ENCODE data around the gene RBMS3. TPM values are rescaled to one million over a fixed set of nuclear protein-coding genes. Genes with fewer than 3 reads are reported as not detected.
A peak's percentile ranks its signal among the peaks of the same experiment; 100 is the strongest.

The RBMS3 gene
- total and polyA plus RNA-seq, 4 donors = 4.8 to 117 (median 29.4) TPM

- no peaks in the 10 kb centered on the region for H3K36me3 ChIP-seq (ENCODE audit: control insufficient read depth in 4 of 4, insufficient read depth in 4 of 4, low read length in 4 of 4)
- no peak overlapping the region for H3K4me3 ChIP-seq
- peaks cover 0 to 4% (median 0%) of the 10 kb centered on the region in 5 donors for H3K4me1 ChIP-seq (ENCODE audit: control insufficient read depth in 5 of 5, insufficient read depth in 5 of 5, low read length in 5 of 5)
- ATAC-seq (ENCODE audit: insufficient read depth, low FRiP score) = no peak
- no peaks in the 10 kb centered on the region for H3K9me3 ChIP-seq (ENCODE audit: control insufficient read depth in 4 of 4, insufficient read depth in 3 of 4, low read length in 3 of 4)
- H3K27ac ChIP-seq (ENCODE audit: low read depth in 1 of 2, low read length in 1 of 2) = no peak overlapping the region
- no peak overlapping the region for H3K9ac ChIP-seq (ENCODE audit: insufficient read depth in 1 of 2, low read length in 2 of 2)
- no peak for TF ChIP-seq CTCF (IDR thresholded peaks at IDR 0.05; ENCODE audit: control extremely low read depth, extremely low read depth)
- WGBS, 2 donors = 58 to 74% methylated on average over 3 of the region's 3 CpGs
- no peak for DNase-seq
- H3K27me3 ChIP-seq (ENCODE audit: control insufficient read depth in 3 of 3, insufficient read depth in 3 of 3, low read length in 2 of 3) = no peaks in the 10 kb centered on the region
Observed at GRCh38 chr3:29597376-29598008, 316.6 kb downstream of the RBMS3 start.

DNA sequence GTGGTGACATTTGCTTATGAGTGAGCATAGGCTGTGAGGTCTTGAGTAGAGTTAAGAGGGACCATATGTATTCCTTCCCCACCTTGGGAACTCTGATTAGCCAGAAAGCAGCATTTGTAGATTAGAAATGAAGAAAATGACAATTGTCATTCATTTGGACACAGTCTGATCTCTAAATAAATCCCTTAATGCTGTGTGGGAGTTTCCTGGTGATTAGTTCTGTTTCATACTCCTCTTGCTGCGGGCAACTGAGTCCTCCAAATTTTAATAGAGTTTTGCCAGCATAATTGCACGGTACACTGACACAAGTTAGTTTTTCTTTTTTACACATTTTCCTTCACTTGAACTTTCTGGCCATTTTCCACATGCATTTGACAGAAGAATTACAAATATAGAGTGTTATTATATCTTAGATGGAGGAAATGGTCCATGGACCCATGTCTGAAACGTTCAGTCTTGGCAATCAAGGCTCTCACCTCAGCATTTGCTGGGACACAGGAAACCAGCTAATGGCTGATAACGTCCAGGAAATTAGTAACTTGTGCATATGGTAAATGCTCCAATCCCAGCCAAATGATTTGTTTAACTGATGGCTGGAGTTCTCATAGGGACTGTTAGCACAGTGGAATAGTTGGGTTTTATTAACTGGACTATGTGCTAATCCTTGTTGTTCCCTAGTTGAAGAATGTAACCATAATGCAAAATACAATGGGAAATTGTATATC lies 321.2 kb downstream of the RBMS3 start:
- TF ChIP-seq CTCF (IDR thresholded peaks at IDR 0.05; ENCODE audit: control extremely low read depth, extremely low read depth) = no peak

GRCh38 chr3:29605845-29606244 lies 325.0 kb downstream of the RBMS3 start:
- ATAC-seq (ENCODE audit: insufficient read depth, low FRiP score) = no peak
- Histone ChIP-seq H3K9ac (ENCODE audit: insufficient read depth in 1 of 2, low read length in 2 of 2) (no peak overlapping the region), H3K4me3 (no peak overlapping the region), H3K4me1 (ENCODE audit: control insufficient read depth in 5 of 5, insufficient read depth in 5 of 5, low read length in 5 of 5) (peaks cover 0 to 8% (median 3%) of the 10 kb centered on the region in 5 donors), H3K27ac (ENCODE audit: low read depth in 1 of 2, low read length in 1 of 2) (no peak overlapping the region), H3K36me3 (ENCODE audit: control insufficient read depth in 4 of 4, insufficient read depth in 4 of 4, low read length in 4 of 4) (no peaks in the 10 kb centered on the region), H3K27me3 (ENCODE audit: control insufficient read depth in 3 of 3, insufficient read depth in 3 of 3, low read length in 2 of 3) (no peaks in the 10 kb centered on the region), H3K9me3 (ENCODE audit: control insufficient read depth in 4 of 4, insufficient read depth in 3 of 4, low read length in 3 of 4) (no peaks in the 10 kb centered on the region)
- WGBS, 2 donors = 89 to 90% methylated on average over 2 of the region's 2 CpGs
- DNase-seq = no peak
- TF ChIP-seq CTCF (IDR thresholded peaks at IDR 0.05; ENCODE audit: control extremely low read depth, extremely low read depth) = no peak

More for the DNA sequence above, 321.2 kb downstream of the RBMS3 start:
- Histone ChIP-seq H3K27ac (ENCODE audit: low read depth in 1 of 2, low read length in 1 of 2) (peak overlapping the region in 1 of 2 donors; percentile 6), H3K9me3 (ENCODE audit: control insufficient read depth in 4 of 4, insufficient read depth in 3 of 4, low read length in 3 of 4) (no peaks in the 10 kb centered on the region), H3K27me3 (ENCODE audit: control insufficient read depth in 3 of 3, insufficient read depth in 3 of 3, low read length in 2 of 3) (no peaks in the 10 kb centered on the region), H3K9ac (ENCODE audit: insufficient read depth in 1 of 2, low read length in 2 of 2) (no peak overlapping the region), H3K36me3 (ENCODE audit: control insufficient read depth in 4 of 4, insufficient read depth in 4 of 4, low read length in 4 of 4) (no peaks in the 10 kb centered on the region), H3K4me3 (no peak overlapping the region), H3K4me1 (ENCODE audit: control insufficient read depth in 5 of 5, insufficient read depth in 5 of 5, low read length in 5 of 5) (peaks cover 0 to 8% (median 5%) of the 10 kb centered on the region in 5 donors)
- 45 to 52% methylated on average over 4 of the region's 4 CpGs for WGBS, 2 donors
- no peak for DNase-seq
- no peak for ATAC-seq (ENCODE audit: insufficient read depth, low FRiP score)

All from lung (tissue), 12 donors.